Stomach smooth muscle (tissue), 2 donors: ENCODE results near the gene SLC7A8.
"Not testable (repeated sequence)": the region's sequence is repeated elsewhere in the genome, so short reads cannot be mapped to it uniquely, and the experiment has no call there.

Source experiments
- H3K27ac ChIP-seq: one replicate; pipeline ENCODE4 v1.7.0; 2013; ENCODE audit warnings: mild to moderate bottlenecking, low read length, inconsistent platforms
- H3K27me3 ChIP-seq, 2 donors: one replicate each; pipeline ENCODE4 v1.7.0; 2013; ENCODE audit warnings: low read length in 2 of 2; ENCODE audit not compliant: insufficient read depth in 2 of 2, control insufficient read depth in 1 of 2
- H3K36me3 ChIP-seq, 2 donors: one replicate each; pipeline ENCODE4 v1.7.0; 2013; ENCODE audit warnings: low read length in 2 of 2; ENCODE audit not compliant: control insufficient read depth in 2 of 2, insufficient read depth in 2 of 2
- H3K4me1 ChIP-seq: one replicate; pipeline ENCODE4 v1.7.0; 2013; ENCODE audit warnings: low read length; ENCODE audit not compliant: control insufficient read depth, insufficient read depth
- H3K4me3 ChIP-seq, 2 donors: one replicate each; pipeline ENCODE4 v1.7.0; 2013; ENCODE audit warnings: low read length in 2 of 2
- H3K9ac ChIP-seq, 2 donors: one replicate each; pipeline ENCODE4 v1.7.0; 2013; ENCODE audit warnings: low read length in 2 of 2, mild to moderate bottlenecking in 1 of 2
- H3K9me3 ChIP-seq, 2 donors: one replicate each; pipeline ENCODE4 v1.7.0; 2013; ENCODE audit warnings: low read length in 2 of 2; ENCODE audit not compliant: control insufficient read depth in 2 of 2
- donor health status: healthy.
- donor health status: Pancreatic carcinoma.

Gene SLC7A8

GRCh38 chr14:23183479-23183878, at the start of gene SLC7A8:
Gene SLC7A8, minus strand, starts transcription at chr14:23183660. Its CDS starts 746 bp downstream, at chr14:23182914.
- Histone ChIP-seq H3K27me3 (no peaks in the 10 kb centered on the region), H3K36me3 (no peaks in the 10 kb centered on the region), H3K27ac (peak within 1 kb of the TSS; percentile 11), H3K9me3 (no peaks in the 10 kb centered on the region), H3K9ac (peak within 1 kb of the TSS; percentile 30 to 68), H3K4me3 (peak within 1 kb of the TSS; percentile 77 to 82), H3K4me1 (peaks cover 13% of the 10 kb centered on the region)

- H3K36me3 ChIP-seq, H3K9me3 ChIP-seq: not testable (repeated sequence)
Observed at GRCh38 chr14:23232241-23232808, 48.9 kb upstream of the SLC7A8 start.

DNA sequence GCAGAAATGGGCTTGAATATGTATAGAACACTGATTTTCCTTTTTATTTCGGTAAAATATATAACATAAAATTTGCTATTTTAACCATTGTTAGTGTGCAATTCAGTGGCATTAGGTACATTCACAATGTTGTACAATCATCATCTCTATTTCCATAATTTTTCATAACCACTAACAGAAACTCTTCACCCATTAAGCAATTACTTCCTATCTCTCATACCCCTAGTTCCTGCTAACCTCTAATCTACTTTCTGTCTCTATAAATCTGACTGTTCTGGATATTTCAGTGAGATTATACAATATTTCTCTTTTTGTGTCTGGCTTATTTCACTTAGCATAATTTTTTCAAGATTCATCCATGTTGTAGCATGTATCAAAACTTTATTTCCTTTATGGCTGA, 45.4 kb upstream of the SLC7A8 start:
- H3K9ac ChIP-seq, result no peak overlapping the region
- H3K27ac ChIP-seq, result no peak overlapping the region
- no peaks in the 10 kb centered on the region for H3K4me1 ChIP-seq
- no peaks in the 10 kb centered on the region for H3K36me3 ChIP-seq
- no peak overlapping the region for H3K4me3 ChIP-seq
- H3K27me3 ChIP-seq, result no peaks in the 10 kb centered on the region
- H3K9me3 ChIP-seq, result peaks cover 0 to 5% of the 10 kb centered on the region in 2 donors

More at GRCh38 chr14:23232241-23232808, 48.9 kb upstream of the SLC7A8 start:
- not testable (repeated sequence) for H3K27me3 ChIP-seq, H3K27ac ChIP-seq, H3K9ac ChIP-seq, H3K4me3 ChIP-seq, H3K4me1 ChIP-seq

DNA sequence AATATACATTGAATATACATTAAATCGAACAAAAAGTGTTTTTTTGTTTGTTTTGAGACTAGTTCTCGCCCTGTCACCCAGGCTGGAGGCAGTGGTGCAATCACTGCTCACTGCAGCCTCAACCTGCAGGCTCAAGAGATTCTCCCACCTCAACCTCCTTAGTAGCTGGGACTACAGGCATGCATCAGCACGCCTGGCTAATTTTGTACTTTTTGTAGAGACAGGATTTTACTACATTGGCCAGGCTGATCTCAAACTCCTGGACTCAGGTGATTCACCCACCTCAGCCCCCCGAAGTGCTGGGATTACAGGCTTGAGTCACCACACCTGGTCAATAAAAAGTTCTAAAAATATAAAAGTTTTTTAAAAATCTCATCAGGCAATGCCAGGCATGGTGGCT, 44.1 kb upstream of the SLC7A8 start:
- Histone ChIP-seq H3K36me3 (no peaks in the 10 kb centered on the region), H3K9me3 (peaks cover 0 to 5% of the 10 kb centered on the region in 2 donors), H3K27ac (no peak overlapping the region), H3K27me3 (no peaks in the 10 kb centered on the region), H3K4me1 (no peaks in the 10 kb centered on the region), H3K4me3 (no peak overlapping the region), H3K9ac (no peak overlapping the region)

GRCh38 chr14:23224958-23225357, 41.5 kb upstream of the SLC7A8 start:
- not testable (repeated sequence) for H3K4me1 ChIP-seq, H3K27me3 ChIP-seq, H3K9me3 ChIP-seq, H3K4me3 ChIP-seq, H3K27ac ChIP-seq, H3K36me3 ChIP-seq, H3K9ac ChIP-seq

GRCh38 chr14:23219075-23219474, 35.6 kb upstream of the SLC7A8 start:
- Histone ChIP-seq H3K36me3 (no peaks in the 10 kb centered on the region), H3K27me3 (no peaks in the 10 kb centered on the region), H3K4me1 (no peaks in the 10 kb centered on the region), H3K4me3 (no peak overlapping the region), H3K9me3 (peaks cover 0 to 4% of the 10 kb centered on the region in 2 donors), H3K27ac (no peak overlapping the region), H3K9ac (no peak overlapping the region)

GRCh38 chr14:23217032-23218020, 33.9 kb upstream of the SLC7A8 start:
- H3K9me3 ChIP-seq, result peaks cover 0 to 4% of the 10 kb centered on the region in 2 donors
- H3K36me3 ChIP-seq, result no peaks in the 10 kb centered on the region
- no peaks in the 10 kb centered on the region for H3K4me1 ChIP-seq
- no peak overlapping the region for H3K27ac ChIP-seq
- no peak overlapping the region for H3K9ac ChIP-seq
- no peaks in the 10 kb centered on the region for H3K27me3 ChIP-seq
- no peak overlapping the region for H3K4me3 ChIP-seq

DNA sequence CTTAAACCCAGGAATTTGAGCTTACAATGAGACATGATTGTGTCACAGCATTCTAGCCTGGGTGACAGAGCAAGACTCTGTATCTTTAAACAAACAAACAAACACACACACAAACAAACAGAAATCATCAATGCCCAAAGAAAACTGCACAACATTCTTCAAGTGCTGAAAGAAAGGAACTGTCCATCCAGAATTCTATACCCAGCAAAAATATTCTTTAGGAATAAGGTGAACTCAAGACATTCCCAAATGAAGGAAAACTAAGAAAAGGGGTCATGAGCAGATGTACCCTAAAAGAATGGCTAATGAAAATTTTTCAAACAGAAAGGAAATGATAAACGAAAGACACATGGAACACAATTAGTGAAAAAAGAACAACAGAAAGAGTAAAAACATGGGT, 32.0 kb upstream of the SLC7A8 start:
- H3K9me3 ChIP-seq, result peaks cover 0 to 4% of the 10 kb centered on the region in 2 donors
- no peak overlapping the region for H3K27ac ChIP-seq
- no peaks in the 10 kb centered on the region for H3K36me3 ChIP-seq
- no peaks in the 10 kb centered on the region for H3K4me1 ChIP-seq
- no peak overlapping the region for H3K4me3 ChIP-seq
- no peak overlapping the region for H3K9ac ChIP-seq
- no peaks in the 10 kb centered on the region for H3K27me3 ChIP-seq

DNA sequence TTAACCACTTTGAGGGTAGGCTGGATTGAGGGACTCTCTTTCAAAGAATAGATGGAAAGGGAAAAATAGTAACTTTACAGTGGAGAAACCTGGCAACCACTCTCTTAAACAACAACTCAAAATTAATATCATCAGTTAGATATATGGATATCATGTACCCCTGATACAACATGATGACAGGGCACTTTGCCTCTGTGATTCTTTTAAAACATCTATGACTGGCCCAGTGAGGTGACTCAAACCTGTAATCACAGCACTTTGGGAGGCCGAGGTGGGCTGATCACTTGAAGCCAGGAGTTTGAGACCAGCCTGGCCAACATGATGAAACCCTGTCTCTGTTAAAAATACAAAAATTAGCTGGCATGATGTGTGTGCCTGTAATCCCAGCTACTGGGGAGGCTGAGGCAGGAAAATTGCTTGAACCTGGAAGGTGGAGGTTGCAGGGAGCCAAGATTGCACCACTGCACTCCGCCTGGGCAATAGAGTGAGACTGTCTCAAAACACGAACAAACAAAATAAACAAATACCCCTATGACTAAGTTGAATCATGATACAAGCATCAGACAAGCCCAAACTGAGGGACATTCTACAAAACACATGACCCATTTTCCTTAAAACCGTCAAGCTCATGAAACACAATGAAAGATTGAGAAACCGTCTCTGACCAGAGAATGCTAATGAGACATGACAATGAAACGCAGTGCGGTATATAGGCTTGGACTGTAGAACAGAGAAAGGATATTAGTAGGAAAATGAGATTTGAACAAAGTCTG, 26.4 kb upstream of the SLC7A8 start:
- Histone ChIP-seq H3K27me3 (peaks cover 0 to 3% of the 10 kb centered on the region in 2 donors), H3K9me3 (peaks cover 0 to 1% of the 10 kb centered on the region in 2 donors), H3K4me3 (no peak overlapping the region), H3K36me3 (no peaks in the 10 kb centered on the region), H3K27ac (no peak overlapping the region), H3K9ac (no peak overlapping the region), H3K4me1 (no peaks in the 10 kb centered on the region)

DNA sequence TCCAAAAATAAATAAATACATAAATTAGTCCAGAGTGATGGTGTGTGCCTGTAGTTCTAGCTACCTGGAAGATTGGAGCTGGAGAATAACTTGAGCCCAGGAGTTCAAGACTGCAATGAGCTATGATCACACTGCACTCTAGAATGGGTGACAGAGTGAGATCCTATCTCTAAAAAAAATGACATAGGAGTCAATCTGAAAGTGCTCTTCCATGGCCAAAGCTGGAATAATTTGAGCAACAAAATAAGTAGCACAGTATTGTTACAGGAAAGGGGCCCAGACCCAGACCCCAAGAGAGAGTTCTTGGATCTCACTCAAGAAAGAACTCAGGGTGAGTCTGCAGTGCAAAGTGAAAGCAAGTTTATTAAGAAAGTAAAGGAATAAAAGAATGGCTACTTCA, 24.9 kb upstream of the SLC7A8 start:
- no peak overlapping the region for H3K27ac ChIP-seq
- peaks cover 0 to 3% of the 10 kb centered on the region in 2 donors for H3K27me3 ChIP-seq
- H3K9me3 ChIP-seq, result no peaks in the 10 kb centered on the region
- no peak overlapping the region for H3K9ac ChIP-seq
- H3K4me3 ChIP-seq, result no peak overlapping the region
- no peaks in the 10 kb centered on the region for H3K36me3 ChIP-seq
- H3K4me1 ChIP-seq, result no peaks in the 10 kb centered on the region
